GM13976 (cell line): Measurements from ENCODE around the gene TMCC2.
"Not testable (repeated sequence)": the region's sequence is repeated elsewhere in the genome, so short reads cannot be mapped to it uniquely, and the experiment has no call there.

Experiments
- DNase-seq: peaks from one replicate; pipeline ENCODE4 v3.0.0; 2012; ENCODE audit warnings: low spot score
- in situ Hi-C: fragments of 300-500 bp; cut with MboI; formaldehyde crosslinking; loops from one replicate; pipeline ENCODE4 v1.12.0; 2022; ENCODE audit warnings: low sequenced_read_pairs, mixed read lengths, inconsistent platforms; ENCODE audit not compliant: unreplicated experiment
- TF ChIP-seq, protein P1 (sequence below): IDR thresholded peaks from 2 replicates; pipeline ENCODE4 v1.5.1; 2012; ENCODE audit warnings: borderline replicate concordance, mild to moderate bottlenecking; ENCODE audit not compliant: insufficient read depth; ENCODE audit errors: extremely low read depth, missing control alignments, control extremely low read depth

The TMCC2 gene

GRCh38 chr1:205296154-205296553 is 68.4 kb downstream of the TMCC2 start:
- TF ChIP-seq, protein P1, sequence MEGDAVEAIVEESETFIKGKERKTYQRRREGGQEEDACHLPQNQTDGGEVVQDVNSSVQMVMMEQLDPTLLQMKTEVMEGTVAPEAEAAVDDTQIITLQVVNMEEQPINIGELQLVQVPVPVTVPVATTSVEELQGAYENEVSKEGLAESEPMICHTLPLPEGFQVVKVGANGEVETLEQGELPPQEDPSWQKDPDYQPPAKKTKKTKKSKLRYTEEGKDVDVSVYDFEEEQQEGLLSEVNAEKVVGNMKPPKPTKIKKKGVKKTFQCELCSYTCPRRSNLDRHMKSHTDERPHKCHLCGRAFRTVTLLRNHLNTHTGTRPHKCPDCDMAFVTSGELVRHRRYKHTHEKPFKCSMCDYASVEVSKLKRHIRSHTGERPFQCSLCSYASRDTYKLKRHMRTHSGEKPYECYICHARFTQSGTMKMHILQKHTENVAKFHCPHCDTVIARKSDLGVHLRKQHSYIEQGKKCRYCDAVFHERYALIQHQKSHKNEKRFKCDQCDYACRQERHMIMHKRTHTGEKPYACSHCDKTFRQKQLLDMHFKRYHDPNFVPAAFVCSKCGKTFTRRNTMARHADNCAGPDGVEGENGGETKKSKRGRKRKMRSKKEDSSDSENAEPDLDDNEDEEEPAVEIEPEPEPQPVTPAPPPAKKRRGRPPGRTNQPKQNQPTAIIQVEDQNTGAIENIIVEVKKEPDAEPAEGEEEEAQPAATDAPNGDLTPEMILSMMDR: no peak
- DNase-seq: no peak
- in situ Hi-C loops: no loop called here

GRCh38 chr1:205297546-205298177 is 69.9 kb downstream of the TMCC2 start:
- DNase-seq, in situ Hi-C loops: not testable (repeated sequence)

DNA sequence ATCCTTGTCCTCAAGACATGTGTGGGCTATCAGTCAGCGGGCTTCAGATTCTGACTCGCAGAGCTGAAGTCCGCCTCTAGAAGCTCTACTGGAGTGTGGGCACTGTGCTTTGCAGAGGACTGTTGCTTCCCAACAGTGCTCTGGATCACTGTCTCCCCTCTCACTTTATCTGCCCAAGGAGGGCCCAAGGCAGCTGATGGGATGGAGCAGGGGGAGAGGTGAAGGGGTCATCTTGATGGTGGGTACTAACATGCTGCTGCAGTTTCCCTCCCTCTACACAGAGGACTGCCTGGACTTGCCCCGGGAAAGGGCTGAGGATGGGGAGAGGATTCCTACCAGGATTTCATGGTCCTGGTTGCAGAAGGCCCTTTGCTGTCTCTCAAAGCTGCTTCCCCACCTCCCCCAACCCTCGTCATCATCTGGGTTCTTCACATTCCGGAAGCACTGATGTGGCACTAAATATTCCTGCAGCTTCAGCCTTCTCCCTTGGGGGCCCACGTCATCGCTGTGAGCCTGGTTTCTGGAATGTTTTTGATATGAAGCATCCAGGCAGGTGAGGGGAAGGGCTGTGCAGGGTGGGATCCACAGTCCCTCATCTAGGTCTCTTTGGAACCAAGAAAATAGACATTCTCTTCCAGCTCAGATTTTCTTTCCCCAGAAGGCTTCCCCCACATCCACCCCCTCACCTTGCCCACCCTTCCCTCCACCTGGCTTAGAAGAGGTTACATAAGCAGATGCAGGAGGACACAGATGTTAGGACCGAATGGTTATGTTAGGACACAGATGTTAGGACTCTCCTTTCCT is 70.6 kb downstream of the TMCC2 start:
- in situ Hi-C loops: no loop called here
- TF ChIP-seq, protein P1: no peak
- DNase-seq: no peak

DNA sequence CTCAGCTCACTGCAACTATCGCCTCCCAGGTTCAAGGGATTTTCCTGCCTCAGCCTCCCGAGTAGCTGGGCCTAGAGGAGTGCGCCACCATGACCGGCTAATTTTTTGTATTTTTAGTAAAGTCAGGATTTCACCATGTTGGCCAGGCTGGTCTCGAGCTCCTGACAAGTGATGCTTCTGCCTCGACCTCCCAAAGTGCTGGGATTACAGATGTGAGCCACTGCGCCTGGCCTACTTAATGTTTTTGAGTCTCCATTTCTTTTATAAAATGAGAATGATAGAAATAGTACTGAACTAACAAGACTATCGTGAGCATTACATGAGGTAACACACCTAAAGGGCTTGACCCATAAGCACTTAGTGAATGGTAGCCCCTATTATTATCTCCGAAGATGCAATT is 72.4 kb downstream of the TMCC2 start:
- in situ Hi-C loops: no loop called here
- TF ChIP-seq, protein P1: no peak
- DNase-seq: no peak

DNA sequence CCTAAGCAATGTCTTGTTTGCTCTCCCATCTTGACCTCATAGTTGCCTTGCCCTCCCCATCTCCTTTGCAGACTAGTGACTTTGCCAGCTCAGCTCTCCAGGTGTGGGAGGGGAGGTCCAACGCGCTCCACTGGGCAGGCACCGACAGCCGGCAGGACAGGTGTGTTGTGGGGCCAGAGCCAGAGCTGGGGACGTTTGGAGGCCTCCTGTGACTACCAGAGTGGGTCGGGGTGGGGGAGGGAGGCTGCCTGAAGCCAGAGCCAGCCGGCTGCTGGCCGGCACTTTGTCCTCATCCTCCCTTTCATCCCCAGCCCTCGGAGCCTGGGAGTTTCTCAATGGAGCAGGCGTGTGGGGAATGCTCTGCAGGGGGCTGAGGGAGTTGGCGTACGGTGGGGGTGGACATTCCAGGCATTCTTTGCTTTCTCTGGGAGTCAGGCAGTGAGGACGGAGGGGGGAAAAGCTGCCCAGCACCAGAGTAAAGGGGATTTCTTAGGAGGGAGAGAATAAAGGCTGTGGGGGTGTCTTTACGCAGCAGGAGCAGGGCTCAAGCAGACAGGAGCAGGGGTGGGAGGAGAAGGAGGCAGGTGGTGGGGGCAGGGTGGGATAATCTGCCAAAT is 73.6 kb downstream of the TMCC2 start:
- no peak for DNase-seq

DNA sequence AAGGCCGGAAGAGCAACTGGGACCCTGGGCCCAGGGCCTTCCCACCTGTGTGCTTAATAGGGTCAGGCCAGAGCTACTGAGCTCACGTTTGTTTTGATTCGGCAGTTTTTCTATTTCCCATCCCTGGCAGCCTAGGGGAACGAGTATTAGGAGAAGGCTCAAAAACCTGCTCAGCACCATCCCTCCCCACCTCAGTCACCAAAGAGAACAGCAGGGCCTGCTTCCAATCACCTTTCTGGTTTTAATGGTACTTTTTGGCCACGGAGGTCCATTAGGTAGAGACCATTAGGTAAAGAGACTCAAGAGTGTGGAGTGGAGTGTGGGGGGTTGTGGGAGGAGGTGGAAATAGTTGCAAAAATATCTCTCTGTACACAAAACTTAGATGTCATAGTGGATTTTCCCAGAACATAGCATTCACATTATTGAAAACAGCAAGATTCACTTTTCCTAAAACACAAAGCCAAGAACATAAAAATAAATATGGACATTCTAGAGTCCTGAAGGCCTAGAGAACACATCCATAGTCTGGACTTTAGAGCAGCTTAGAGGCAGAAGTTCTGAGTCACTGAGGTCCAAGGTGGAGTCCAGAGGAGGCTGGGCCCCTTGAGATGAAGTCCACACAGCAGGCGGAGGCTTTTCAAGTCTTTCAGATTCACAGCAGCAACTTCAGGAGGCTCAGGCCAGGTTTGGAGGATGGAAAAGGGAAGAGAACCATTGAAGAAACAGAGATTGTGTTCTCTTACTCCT is 74.3 kb downstream of the TMCC2 start:
- in situ Hi-C loops: no loop called here
- TF ChIP-seq, protein P1: no peak
- no peak for DNase-seq

More for the DNA sequence above, 73.6 kb downstream of the TMCC2 start:
- in situ Hi-C loops: no loop called here
- TF ChIP-seq, protein P1: no peak

- in situ Hi-C loops: no loop called here
- TF ChIP-seq, protein P1: no peak
Measured at GRCh38 chr1:205303247-205303888, 75.6 kb downstream of the TMCC2 start.

More at GRCh38 chr1:205303247-205303888, 75.6 kb downstream of the TMCC2 start:
- DNase-seq: no peak
